ENCODE measurements around the gene SMC6. TPM values are rescaled to one million over a fixed set of nuclear protein-coding genes. Genes with fewer than 3 reads are reported as not detected.

Gene SMC6
- total RNA-seq, 1 donor from 2014 or later = 21.4 TPM

DNA sequence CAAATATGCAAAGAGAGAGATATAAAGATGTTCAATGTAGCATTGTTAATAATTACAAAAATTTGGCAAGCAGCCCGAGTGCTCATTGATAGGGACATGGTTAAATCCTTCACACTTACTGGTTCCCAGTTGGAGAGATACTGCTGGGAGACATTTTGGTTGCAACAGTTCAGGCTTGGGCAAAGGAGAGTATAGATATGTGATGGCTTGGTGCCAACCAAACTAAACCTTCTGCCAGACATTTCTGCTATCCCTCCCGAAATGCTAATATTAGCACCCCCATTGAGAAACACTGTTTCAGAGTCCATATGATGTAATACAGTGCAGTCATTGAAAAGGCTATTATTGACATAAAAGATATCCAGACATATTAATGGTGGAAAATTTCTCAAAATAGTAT is 11.8 kb upstream of the SMC6 start:
- no peak for DNase-seq (ENCODE audit: low read depth)
- H3K4me3 ChIP-seq (ENCODE audit: low read depth, low read length) = no peak overlapping the region
- TF ChIP-seq, protein P1, sequence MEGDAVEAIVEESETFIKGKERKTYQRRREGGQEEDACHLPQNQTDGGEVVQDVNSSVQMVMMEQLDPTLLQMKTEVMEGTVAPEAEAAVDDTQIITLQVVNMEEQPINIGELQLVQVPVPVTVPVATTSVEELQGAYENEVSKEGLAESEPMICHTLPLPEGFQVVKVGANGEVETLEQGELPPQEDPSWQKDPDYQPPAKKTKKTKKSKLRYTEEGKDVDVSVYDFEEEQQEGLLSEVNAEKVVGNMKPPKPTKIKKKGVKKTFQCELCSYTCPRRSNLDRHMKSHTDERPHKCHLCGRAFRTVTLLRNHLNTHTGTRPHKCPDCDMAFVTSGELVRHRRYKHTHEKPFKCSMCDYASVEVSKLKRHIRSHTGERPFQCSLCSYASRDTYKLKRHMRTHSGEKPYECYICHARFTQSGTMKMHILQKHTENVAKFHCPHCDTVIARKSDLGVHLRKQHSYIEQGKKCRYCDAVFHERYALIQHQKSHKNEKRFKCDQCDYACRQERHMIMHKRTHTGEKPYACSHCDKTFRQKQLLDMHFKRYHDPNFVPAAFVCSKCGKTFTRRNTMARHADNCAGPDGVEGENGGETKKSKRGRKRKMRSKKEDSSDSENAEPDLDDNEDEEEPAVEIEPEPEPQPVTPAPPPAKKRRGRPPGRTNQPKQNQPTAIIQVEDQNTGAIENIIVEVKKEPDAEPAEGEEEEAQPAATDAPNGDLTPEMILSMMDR (conservative IDR thresholded peaks at IDR 0.05; ENCODE audit: low read depth, low read length) = no peak

DNA sequence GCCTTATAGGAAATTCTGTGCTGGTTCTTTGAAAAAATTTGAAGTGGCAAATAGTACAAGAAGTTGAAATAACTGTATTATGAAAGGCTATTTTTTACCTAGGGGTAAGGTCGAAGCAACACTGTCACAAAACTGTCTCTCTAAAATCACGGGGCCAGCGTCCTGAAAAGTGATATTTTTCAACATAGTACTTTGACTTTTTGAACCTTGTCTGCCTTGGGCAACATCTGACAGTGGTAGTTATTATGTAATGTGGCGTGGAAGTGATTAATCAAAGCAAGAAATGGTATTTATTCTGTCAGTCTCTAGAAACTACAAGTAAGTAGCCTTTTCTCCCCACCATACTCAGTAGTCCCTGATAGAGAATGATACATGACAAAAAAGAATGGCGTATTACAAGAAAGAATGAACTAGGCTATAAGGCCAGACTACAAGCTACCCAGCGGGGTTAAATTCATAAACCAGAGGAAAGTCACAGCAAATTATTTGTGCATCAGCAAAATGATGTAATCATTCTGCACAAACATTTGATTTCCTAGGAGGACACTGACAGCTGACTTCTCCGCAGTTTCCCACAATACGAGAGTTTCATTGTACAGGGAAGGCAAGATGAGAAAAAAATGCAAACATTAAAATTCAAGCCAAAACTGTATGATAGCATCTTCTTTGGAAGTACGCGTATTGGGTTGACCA is 10.2 kb upstream of the SMC6 start:
- no peak for DNase-seq (ENCODE audit: low read depth)
- TF ChIP-seq, protein P1 (conservative IDR thresholded peaks at IDR 0.05; ENCODE audit: low read depth, low read length) = no peak
- no peak overlapping the region for H3K4me3 ChIP-seq (ENCODE audit: low read depth, low read length)

DNA sequence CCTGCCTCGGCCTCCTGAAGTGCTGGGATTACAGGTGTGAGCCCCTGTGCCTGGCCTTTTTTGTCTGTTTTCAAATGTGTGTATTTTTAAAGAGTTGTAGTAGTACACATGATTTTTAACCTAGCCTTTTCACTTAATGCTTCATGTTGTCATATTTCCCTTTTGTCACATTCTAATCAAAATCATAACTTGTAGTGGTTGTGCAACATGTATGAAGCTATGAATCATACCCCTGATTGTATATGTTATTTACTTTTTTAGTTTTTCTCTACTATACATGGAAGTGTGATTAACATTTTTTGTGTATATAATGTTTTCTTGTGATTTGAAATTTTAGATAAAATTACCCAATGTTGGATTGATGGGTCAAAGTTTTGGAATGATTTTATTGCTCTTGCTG is 8.8 kb upstream of the SMC6 start:
- TF ChIP-seq, protein P1 (conservative IDR thresholded peaks at IDR 0.05; ENCODE audit: low read depth, low read length) = no peak
- DNase-seq (ENCODE audit: low read depth) = no peak
- H3K4me3 ChIP-seq (ENCODE audit: low read depth, low read length) = no peak overlapping the region

DNA sequence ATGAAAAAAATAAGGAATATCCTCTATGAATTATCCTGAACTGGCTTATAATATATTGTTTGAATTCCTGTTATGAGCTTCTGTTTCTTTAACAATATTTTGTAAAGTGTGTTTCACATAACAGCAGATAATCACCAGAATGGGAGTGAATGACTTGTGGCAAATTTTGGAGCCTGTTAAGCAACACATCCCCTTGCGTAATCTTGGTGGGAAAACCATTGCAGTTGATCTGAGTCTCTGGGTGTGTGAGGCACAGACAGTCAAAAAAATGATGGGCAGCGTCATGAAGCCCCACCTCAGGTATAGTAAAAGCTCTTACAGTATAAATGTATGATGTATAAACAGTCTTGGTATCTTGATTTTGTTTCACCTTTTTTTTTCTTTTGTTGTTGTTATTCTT is 6.2 kb upstream of the SMC6 start:
- no peak for DNase-seq (ENCODE audit: low read depth)
- H3K4me3 ChIP-seq (ENCODE audit: low read depth, low read length) = no peak overlapping the region
- TF ChIP-seq, protein P1 (conservative IDR thresholded peaks at IDR 0.05; ENCODE audit: low read depth, low read length) = no peak

DNA sequence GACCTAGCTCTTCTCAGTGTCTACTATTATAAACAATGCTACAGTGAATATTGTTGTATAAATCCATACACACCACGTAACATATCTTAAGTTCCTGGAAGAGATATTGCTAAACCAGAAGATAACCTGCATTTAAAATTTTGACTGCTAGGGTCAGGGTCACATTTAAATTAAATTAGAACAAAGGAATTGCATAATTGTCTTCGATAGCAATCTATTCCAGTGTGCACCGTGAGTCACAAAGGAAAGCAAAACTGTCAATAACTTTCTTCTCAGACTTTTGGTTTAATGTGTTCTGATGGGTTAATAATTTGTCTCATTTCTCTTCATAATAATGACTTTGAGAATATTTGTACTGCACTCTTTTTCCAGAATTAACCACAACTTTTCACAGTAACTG is 4.5 kb upstream of the SMC6 start:
- TF ChIP-seq, protein P1 (conservative IDR thresholded peaks at IDR 0.05; ENCODE audit: low read depth, low read length) = no peak
- no peak for DNase-seq (ENCODE audit: low read depth)
- peak overlapping the region; percentile 6 for H3K4me3 ChIP-seq (ENCODE audit: low read depth, low read length)

DNA sequence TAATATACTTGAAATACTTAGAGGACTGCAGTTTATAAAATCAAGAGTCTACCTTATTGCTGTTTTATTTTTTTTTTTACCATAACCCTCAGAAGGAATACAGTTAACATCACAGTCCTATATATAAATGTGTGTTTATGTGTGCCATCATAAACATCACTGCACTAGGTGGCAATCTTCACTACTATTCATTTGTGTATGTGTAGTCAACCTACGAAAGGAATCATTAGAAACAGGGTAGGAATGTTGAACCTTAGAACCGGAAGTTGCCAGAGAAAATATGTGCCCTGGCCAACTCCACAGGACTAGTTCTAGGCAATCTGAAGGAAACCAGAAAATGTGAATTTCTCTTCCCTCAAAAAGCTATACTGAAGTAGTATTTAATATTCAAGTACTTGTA is 3.7 kb upstream of the SMC6 start:
- TF ChIP-seq, protein P1 (conservative IDR thresholded peaks at IDR 0.05; ENCODE audit: low read depth, low read length) = peak; percentile 34
- H3K4me3 ChIP-seq (ENCODE audit: low read depth, low read length) = no peak overlapping the region
- DNase-seq (ENCODE audit: low read depth) = peak; percentile 78

DNA sequence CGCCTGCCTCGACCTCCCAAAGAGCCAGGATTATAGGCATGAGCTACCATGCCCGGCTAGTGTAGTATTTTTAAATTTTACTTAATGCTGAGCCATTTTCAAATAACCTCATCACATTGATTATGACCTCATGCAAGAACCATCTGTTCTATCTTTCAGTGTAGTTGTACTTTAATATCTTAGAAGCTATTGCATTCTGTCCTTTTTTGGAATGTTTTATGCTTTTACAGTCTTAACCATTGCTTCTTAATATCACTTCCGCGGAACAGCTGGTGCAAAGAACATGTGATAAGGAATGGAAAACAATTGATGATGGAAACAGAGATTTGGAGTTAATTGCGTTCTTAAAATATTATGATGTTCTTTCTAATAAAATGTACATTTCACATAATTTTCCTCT is 3.1 kb upstream of the SMC6 start:
- TF ChIP-seq, protein P1 (conservative IDR thresholded peaks at IDR 0.05; ENCODE audit: low read depth, low read length) = no peak
- no peak overlapping the region for H3K4me3 ChIP-seq (ENCODE audit: low read depth, low read length)
- no peak for DNase-seq (ENCODE audit: low read depth)
